ENCODE measurements around the gene LPP. TPM values are rescaled to one million over a fixed set of nuclear protein-coding genes. Genes with fewer than 3 reads are reported as not detected.

Gene LPP
- polyA plus RNA-seq, 3 donors, result 14.1 to 23.2 (median 15.3) TPM

DNA sequence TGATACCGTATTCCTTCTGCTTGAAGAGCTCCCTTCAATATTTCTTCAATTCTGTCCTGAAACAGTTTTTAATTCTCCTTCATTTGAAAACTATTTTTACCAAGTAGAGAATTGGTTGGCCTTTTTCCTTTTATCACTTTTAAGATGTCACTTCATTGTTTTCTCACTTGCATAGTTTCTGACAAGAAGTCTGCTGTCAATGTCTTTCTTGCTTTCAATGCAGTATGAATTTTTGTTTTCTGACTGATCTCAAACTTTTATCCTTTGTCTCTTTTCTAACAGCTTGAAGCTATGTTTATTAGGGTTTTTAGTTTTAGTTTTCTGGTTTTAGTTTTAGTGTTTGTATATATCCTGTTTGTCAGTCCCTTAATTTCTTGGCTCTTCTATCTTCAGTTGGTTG lies 653.0 kb downstream of the LPP start:
- no peak for DNase-seq
- no peaks in the 10 kb centered on the region for H3K4me1 ChIP-seq (ENCODE audit: control insufficient read depth in 1 of 2, insufficient read depth in 2 of 2, low read length in 2 of 2)
- H3K27ac Mint-ChIP-seq, result no peak overlapping the region
- no peak overlapping the region for H3K9ac ChIP-seq (ENCODE audit: insufficient read depth, low read length, poor library complexity, severe bottlenecking)
- no peak overlapping the region for H3K4me2 ChIP-seq (replicated peaks; ENCODE audit: extremely low read depth, low read length, poor library complexity, severe bottlenecking)
- H3K79me2 ChIP-seq (ENCODE audit: insufficient read depth, low read length), result no peaks in the 10 kb centered on the region
- H3K9me3 ChIP-seq (replicated peaks in 1 of 2; ENCODE audit: control insufficient read depth in 1 of 2, insufficient read depth in 1 of 2, low read length in 2 of 2), result peaks cover 9 to 32% of the 10 kb centered on the region in 2 donors
- H3K4me3 ChIP-seq (replicated peaks in 1 of 3; ENCODE audit: low read depth in 2 of 3, low read length in 3 of 3), result no peak overlapping the region
- peaks cover 19 to 36% (median 29%) of the 10 kb centered on the region in 7 donors for H3K9me3 Mint-ChIP-seq
- H3K27me3 ChIP-seq (ENCODE audit: control insufficient read depth in 2 of 2, insufficient read depth in 2 of 2, low read length in 2 of 2), result no peaks in the 10 kb centered on the region
- H4K20me1 ChIP-seq (ENCODE audit: insufficient read depth, low read length), result no peaks in the 10 kb centered on the region
- no peak overlapping the region for H3K4me3 Mint-ChIP-seq
- H2AFZ ChIP-seq (ENCODE audit: insufficient read depth, low read depth, low read length, poor library complexity, severe bottlenecking), result no peak overlapping the region
- intact Hi-C loops (cut with micrococcal nuclease), result no loop called here
- peaks cover 27 to 28% of the 10 kb centered on the region in 2 donors for H3K36me3 Mint-ChIP-seq
- no peak overlapping the region for H3K27ac ChIP-seq (ENCODE audit: low read depth in 1 of 2, low read length in 2 of 2)
- H3K36me3 ChIP-seq (replicated peaks in 1 of 2; ENCODE audit: control insufficient read depth in 1 of 2, insufficient read depth in 2 of 2, low read length in 2 of 2), result peaks cover 0 to 23% of the 10 kb centered on the region in 2 donors
- no CpG with 5 or more reads among the region's 1 CpG for WGBS (ENCODE audit: insufficient coverage)
- H3K27me3 Mint-ChIP-seq (ENCODE audit: low read depth in 3 of 3), result peaks cover 0 to 1% (median 0%) of the 10 kb centered on the region in 3 donors
- peaks cover 8% of the 10 kb centered on the region for H3K4me1 Mint-ChIP-seq
- TF ChIP-seq CTCF (IDR thresholded peaks at IDR 0.05), result no peak

GRCh38 chr3:188812198-188812597 lies 658.2 kb downstream of the LPP start:
- H3K27ac Mint-ChIP-seq, result no peak overlapping the region
- peaks cover 0 to 1% (median 0%) of the 10 kb centered on the region in 3 donors for H3K27me3 Mint-ChIP-seq (ENCODE audit: low read depth in 3 of 3)
- H3K4me2 ChIP-seq (replicated peaks; ENCODE audit: extremely low read depth, low read length, poor library complexity, severe bottlenecking), result no peak overlapping the region
- no peak for TF ChIP-seq CTCF (IDR thresholded peaks at IDR 0.05)
- peaks cover 19 to 24% of the 10 kb centered on the region in 2 donors for H3K36me3 Mint-ChIP-seq
- H3K9me3 ChIP-seq (replicated peaks in 1 of 2; ENCODE audit: control insufficient read depth in 1 of 2, insufficient read depth in 1 of 2, low read length in 2 of 2), result peaks cover 9 to 17% of the 10 kb centered on the region in 2 donors
- H3K4me3 ChIP-seq (replicated peaks in 1 of 3; ENCODE audit: low read depth in 2 of 3, low read length in 3 of 3), result no peak overlapping the region
- no peaks in the 10 kb centered on the region for H4K20me1 ChIP-seq (ENCODE audit: insufficient read depth, low read length)
- H3K9ac ChIP-seq (ENCODE audit: insufficient read depth, low read length, poor library complexity, severe bottlenecking), result no peak overlapping the region
- no peaks in the 10 kb centered on the region for H3K27me3 ChIP-seq (ENCODE audit: control insufficient read depth in 2 of 2, insufficient read depth in 2 of 2, low read length in 2 of 2)
- H3K9me3 Mint-ChIP-seq, result peaks cover 16 to 25% (median 23%) of the 10 kb centered on the region in 7 donors
- H3K4me3 Mint-ChIP-seq, result no peak overlapping the region
- H3K27ac ChIP-seq (ENCODE audit: low read depth in 1 of 2, low read length in 2 of 2), result no peak overlapping the region
- no peak for DNase-seq
- H3K4me1 ChIP-seq (ENCODE audit: control insufficient read depth in 1 of 2, insufficient read depth in 2 of 2, low read length in 2 of 2), result peaks cover 4 to 9% of the 10 kb centered on the region in 2 donors
- no peak overlapping the region for H2AFZ ChIP-seq (ENCODE audit: insufficient read depth, low read depth, low read length, poor library complexity, severe bottlenecking)
- peaks cover 0 to 16% of the 10 kb centered on the region in 2 donors for H3K36me3 ChIP-seq (replicated peaks in 1 of 2; ENCODE audit: control insufficient read depth in 1 of 2, insufficient read depth in 2 of 2, low read length in 2 of 2)
- intact Hi-C loops (cut with micrococcal nuclease), result no loop called here
- peaks cover 18% of the 10 kb centered on the region for H3K4me1 Mint-ChIP-seq
- H3K79me2 ChIP-seq (ENCODE audit: insufficient read depth, low read length), result no peaks in the 10 kb centered on the region
- no CpG with 5 or more reads among the region's 1 CpG for WGBS (ENCODE audit: insufficient coverage)

Measured in CD14-positive monocyte (primary cell).